HepG2 (cell line): Measurements from ENCODE around the gene TTBK1. TPM values are rescaled to one million over a fixed set of nuclear protein-coding genes. Genes with fewer than 3 reads are reported as not detected.

Experiments used
- AKNA ChIP-seq: sonication (generic); formaldehyde crosslinking; IDR thresholded peaks from 2 replicates; pipeline ENCODE4 v1.4.0; 2020; ENCODE audit warnings: missing genetic modification reagents, borderline replicate concordance
- ARID3A ChIP-seq: IDR thresholded peaks from 2 replicates; pipeline ENCODE4 v1.6.1; 2012; ENCODE audit warnings: low read depth, low read length, improper control_type of control experiment
- MED1 ChIP-seq: sonication (generic); formaldehyde crosslinking; IDR thresholded peaks from 2 replicates; pipeline ENCODE4 v1.4.0; 2020; ENCODE audit warnings: missing genetic modification reagents
- MXI1 ChIP-seq: IDR thresholded peaks from 3 replicates; pipeline ENCODE4 v1.6.1; 2012; ENCODE audit warnings: low read depth, low read length, inconsistent platforms, borderline replicate concordance
- RXRB ChIP-seq: IDR thresholded peaks from 2 replicates; pipeline ENCODE4 v1.6.1; 2016; ENCODE audit warnings: borderline replicate concordance, missing genetic modification reagents, missing compliant biosample characterization
- TEF ChIP-seq: sonication (generic); formaldehyde crosslinking; IDR thresholded peaks from 2 replicates; pipeline ENCODE4 v1.5.0; 2020; ENCODE audit warnings: missing genetic modification reagents
- THYN1 ChIP-seq: sonication (generic); formaldehyde crosslinking; IDR thresholded peaks from 2 replicates; pipeline ENCODE4 v1.8.1; 2023; ENCODE audit warnings: low read depth, mild to moderate bottlenecking, moderate library complexity, missing genetic modification reagents, borderline replicate concordance
- ZNF18 ChIP-seq: sonication (generic); formaldehyde crosslinking; IDR thresholded peaks from 2 replicates; pipeline ENCODE4 v1.8.0; 2022; ENCODE audit warnings: mild to moderate bottlenecking, missing genetic modification reagents; ENCODE audit not compliant: insufficient replicate concordance
- ZNF281 ChIP-seq: sonication (generic); formaldehyde crosslinking; IDR thresholded peaks from 2 replicates; pipeline ENCODE4 v1.4.0; 2020; ENCODE audit warnings: missing genetic modification reagents, borderline replicate concordance
- ZNF337 ChIP-seq: sonication (generic); formaldehyde crosslinking; IDR thresholded peaks from 2 replicates; pipeline ENCODE4 v1.5.1; 2020; ENCODE audit warnings: missing genetic modification reagents, low read depth, mild to moderate bottlenecking, borderline replicate concordance
- ZNF556 ChIP-seq: sonication (generic); formaldehyde crosslinking; IDR thresholded peaks from 2 replicates; pipeline ENCODE4 v1.4.0; 2020; ENCODE audit warnings: mild to moderate bottlenecking, missing genetic modification reagents, borderline replicate concordance
- ZNF709 ChIP-seq: sonication (generic); formaldehyde crosslinking; IDR thresholded peaks from 2 replicates; pipeline ENCODE4 v1.5.0; 2020; ENCODE audit warnings: mild to moderate bottlenecking, missing genetic modification reagents
- ZSCAN31 ChIP-seq: sonication (generic); formaldehyde crosslinking; IDR thresholded peaks from 2 replicates; pipeline ENCODE4 v1.5.0; 2020; ENCODE audit warnings: low read depth, mild to moderate bottlenecking, missing genetic modification reagents
- polyA plus RNA-seq, 8 experiments: library from polyadenylated mRNA; depleted of rRNA in 3 of 8; stranded (reverse) in 7 of 8; unstranded in 1 of 8; fragments of >200 nt; fragmentation: Illumina TruSeq in 4 of 8; extraction: Trizol in 4 of 8; gene quantifications; 2 replicates each; pipeline versions ENCODE4 v1.2.1 to v1.2.3, GENCODE V29; 2011 to 2016; ENCODE audit warnings: low read depth in 4 of 8, missing spikeins in 1 of 8, mixed read lengths in 1 of 8; ENCODE audit not compliant: insufficient read depth in 1 of 8
- total RNA-seq, 5 experiments: library from RNA; depleted of rRNA; stranded (reverse); fragments of >200 nt; fragmentation: Illumina TruSeq; extraction: Trizol; gene quantifications; 2 replicates each; pipeline ENCODE4 v1.2.3, GENCODE V29; 2016; ENCODE audit warnings: low read depth in 1 of 5

TTBK1 gene
- total and polyA plus RNA-seq, 2 of the 13 experiments (the other 11 are each of a cell fraction or from before 2014, with no cell fraction given): 0.24 to 0.33 TPM

- TF ChIP-seq RXRB (no peak; the same call in none of the 2 replicates), ARID3A (no peak), ZNF18 (CRISPR knock-in tag) (no peak), AKNA (CRISPR knock-in tag) (no peak), MXI1 (peak; percentile 41; the same call in 1 of the 3 replicates), TEF (CRISPR knock-in tag) (no peak), ZNF281 (no peak), ZNF337 (CRISPR knock-in tag) (0 out of 2 replicates have a peak, but pooled peaks have one; percentile 26), ZNF709 (CRISPR knock-in tag) (no peak), THYN1 (no peak), MED1 (CRISPR knock-in tag) (0 out of 2 replicates have a peak, but pooled peaks have one; percentile 42), ZSCAN31 (CRISPR knock-in tag) (peak; percentile 50; the same call in 1 of the 2 replicates), ZNF556 (CRISPR knock-in tag) (peak; percentile 88; the same call in 1 of the 2 replicates)
Measured at GRCh38 chr6:43247114-43247999, 4.1 kb downstream of the TTBK1 start (continued).
